Measurements from ENCODE around the gene B3GALT2.
"Not testable (repeated sequence)": the region's sequence is repeated elsewhere in the genome, so short reads cannot be mapped to it uniquely, and the experiment has no call there.

B3GALT2 gene

GRCh38 chr1:193192586-193192985, 6.2 kb upstream of the B3GALT2 start:
- TF ChIP-seq CTCF (IDR thresholded peaks at IDR 0.05; ENCODE audit: extremely low read depth, missing control alignments) = no peak
- no peak for DNase-seq (ENCODE audit: low spot score)

- no peak for TF ChIP-seq CTCF (IDR thresholded peaks at IDR 0.05; ENCODE audit: extremely low read depth, missing control alignments)
Observed at GRCh38 chr1:193190096-193190744, 3.8 kb upstream of the B3GALT2 start.

GRCh38 chr1:193189442-193190095, 3.2 kb upstream of the B3GALT2 start:
- DNase-seq (ENCODE audit: low spot score) = no peak
- TF ChIP-seq CTCF (IDR thresholded peaks at IDR 0.05; ENCODE audit: extremely low read depth, missing control alignments) = no peak

More at GRCh38 chr1:193190096-193190744, 3.8 kb upstream of the B3GALT2 start:
- peak; percentile 4 for DNase-seq (ENCODE audit: low spot score)

- DNase-seq (ENCODE audit: low spot score) = not testable (repeated sequence)
Observed at GRCh38 chr1:193188915-193189314, 2.5 kb upstream of the B3GALT2 start.

- TF ChIP-seq CTCF (IDR thresholded peaks at IDR 0.05; ENCODE audit: extremely low read depth, missing control alignments) = no peak
- no peak for DNase-seq (ENCODE audit: low spot score)
Observed at GRCh38 chr1:193187114-193187513, 701 bp upstream of the B3GALT2 start.

- no peak for TF ChIP-seq CTCF (IDR thresholded peaks at IDR 0.05; ENCODE audit: extremely low read depth, missing control alignments)
- no peak for DNase-seq (ENCODE audit: low spot score)
Observed at GRCh38 chr1:193185211-193185610, 1.2 kb downstream of the B3GALT2 start.

GRCh38 chr1:193184776-193185175, 1.6 kb downstream of the B3GALT2 start:
- TF ChIP-seq CTCF (IDR thresholded peaks at IDR 0.05; ENCODE audit: extremely low read depth, missing control alignments) = no peak
- no peak for DNase-seq (ENCODE audit: low spot score)

Data from GM20000 (cell line).